Islet precursor cell (in vitro differentiated cells): ENCODE data around the gene RBM20.
"Not testable (repeated sequence)": the region's sequence is repeated elsewhere in the genome, so short reads cannot be mapped to it uniquely, and the experiment has no call there.

ENCODE experiments used
- DNase-seq: peaks from one replicate; pipeline ENCODE4 v3.0.0-alpha.2; 2018

Gene RBM20

GRCh38 chr10:110649347-110650264, 5.5 kb downstream of the RBM20 start:
- no peak for DNase-seq

- no peak for DNase-seq
Observed at GRCh38 chr10:110650265-110650668, 6.1 kb downstream of the RBM20 start.

- DNase-seq: peak; percentile 59
Observed at GRCh38 chr10:110651044-110651958, 7.2 kb downstream of the RBM20 start.

- no peak for DNase-seq
Observed at GRCh38 chr10:110652475-110653118, 8.5 kb downstream of the RBM20 start.

- no peak for DNase-seq
Observed at GRCh38 chr10:110655320-110655719, 11.2 kb downstream of the RBM20 start.

GRCh38 chr10:110656612-110657011, 12.5 kb downstream of the RBM20 start:
- DNase-seq: no peak

GRCh38 chr10:110657973-110658691, 14.0 kb downstream of the RBM20 start:
- DNase-seq: no peak

- DNase-seq: no peak
Observed at GRCh38 chr10:110659558-110659957, 15.4 kb downstream of the RBM20 start.

GRCh38 chr10:110660289-110660688, 16.2 kb downstream of the RBM20 start:
- not testable (repeated sequence) for DNase-seq

GRCh38 chr10:110661292-110661691, 17.2 kb downstream of the RBM20 start:
- no peak for DNase-seq

GRCh38 chr10:110664483-110665420, 20.6 kb downstream of the RBM20 start:
- peak; percentile 91 for DNase-seq

GRCh38 chr10:110666259-110666658, 22.1 kb downstream of the RBM20 start:
- DNase-seq: not testable (repeated sequence)

- no peak for DNase-seq
Observed at GRCh38 chr10:110666673-110667072, 22.5 kb downstream of the RBM20 start.

- DNase-seq: peak; percentile 71
Observed at GRCh38 chr10:110667620-110668343, 23.6 kb downstream of the RBM20 start.

GRCh38 chr10:110668443-110668842, 24.3 kb downstream of the RBM20 start:
- DNase-seq: no peak

GRCh38 chr10:110670335-110670734, 26.2 kb downstream of the RBM20 start:
- DNase-seq: no peak

GRCh38 chr10:110671788-110672579, 27.8 kb downstream of the RBM20 start:
- peak; percentile 91 for DNase-seq

GRCh38 chr10:110672580-110672919, 28.4 kb downstream of the RBM20 start:
- no peak for DNase-seq

- no peak for DNase-seq
Observed at GRCh38 chr10:110676016-110676415, 31.9 kb downstream of the RBM20 start.
